ENCODE measurements around the gene LPP. TPM values are rescaled to one million over a fixed set of nuclear protein-coding genes. Genes with fewer than 3 reads are reported as not detected.

LPP gene
- polyA plus RNA-seq, 1 donor (not counting 4 experiments of a cell fraction or from before 2014, with no cell fraction given) = 16.0 TPM

GRCh38 chr3:188617270-188617669 is 463.3 kb downstream of the LPP start:
- no peaks in the 10 kb centered on the region for H3K27me3 ChIP-seq (ENCODE audit: control insufficient read depth, extremely low read depth, insufficient read depth, low read length)
- no peak overlapping the region for H3K9ac ChIP-seq (ENCODE audit: control insufficient read depth, extremely low read depth, insufficient read depth, low read length)
- no peak overlapping the region for H3K4me3 ChIP-seq (ENCODE audit: control insufficient read depth in 2 of 3, extremely low read depth in 1 of 3, insufficient read depth in 2 of 3, low read depth in 1 of 3, low read length in 3 of 3)
- H3K9me3 ChIP-seq (ENCODE audit: control insufficient read depth, low read depth, low read length) = no peaks in the 10 kb centered on the region
- H2AFZ ChIP-seq (ENCODE audit: control insufficient read depth, low read length) = no peak overlapping the region
- no peaks in the 10 kb centered on the region for H3K4me1 ChIP-seq (ENCODE audit: control insufficient read depth, extremely low read depth, insufficient read depth, low read length)
- no peaks in the 10 kb centered on the region for H3K9me1 ChIP-seq (ENCODE audit: control insufficient read depth, extremely low read depth, insufficient read depth, low read length)
- no peak for TF ChIP-seq EZH2 (IDR thresholded peaks at IDR 0.05; ENCODE audit: low read length)
- no peak for TF ChIP-seq CTCF (optimal IDR thresholded peaks at IDR 0.05 in 1 of 3, IDR thresholded peaks at IDR 0.05 in 1 of 3, conservative IDR thresholded peaks at IDR 0.05 in 1 of 3; ENCODE audit: extremely low read depth in 1 of 3, insufficient read depth in 2 of 3, low read length in 3 of 3)
- dilution Hi-C loops (cut with MboI; ENCODE audit: extremely low pct_ligation_motif_present, low sequenced_read_pairs) = no loop called here
- no peak overlapping the region for H3K4me2 ChIP-seq (ENCODE audit: control insufficient read depth, extremely low read depth, insufficient read depth, low read depth, low read length)
- H3K79me2 ChIP-seq (ENCODE audit: control insufficient read depth, insufficient read depth, low read length) = no peaks in the 10 kb centered on the region
- no peaks in the 10 kb centered on the region for H4K20me1 ChIP-seq (ENCODE audit: control insufficient read depth, extremely low read depth, insufficient read depth, low read length)
- DNase-seq (ENCODE audit: low read depth, low spot score) = no peak
- H3K27ac ChIP-seq (ENCODE audit: control insufficient read depth, insufficient read depth, low read length) = no peak overlapping the region
- H3K36me3 ChIP-seq (ENCODE audit: control insufficient read depth in 2 of 2, extremely low read depth in 1 of 2, insufficient read depth in 2 of 2, low read length in 2 of 2) = no peaks in the 10 kb centered on the region
- no peak for FAIRE-seq

- no peaks in the 10 kb centered on the region for H3K4me1 ChIP-seq (ENCODE audit: control insufficient read depth, extremely low read depth, insufficient read depth, low read length)
- TF ChIP-seq EZH2 (IDR thresholded peaks at IDR 0.05; ENCODE audit: low read length) = no peak
- TF ChIP-seq CTCF (optimal IDR thresholded peaks at IDR 0.05 in 1 of 3, IDR thresholded peaks at IDR 0.05 in 1 of 3, conservative IDR thresholded peaks at IDR 0.05 in 1 of 3; ENCODE audit: extremely low read depth in 1 of 3, insufficient read depth in 2 of 3, low read length in 3 of 3) = no peak
- H3K9me3 ChIP-seq (ENCODE audit: control insufficient read depth, low read depth, low read length) = no peaks in the 10 kb centered on the region
- no peaks in the 10 kb centered on the region for H3K27me3 ChIP-seq (ENCODE audit: control insufficient read depth, extremely low read depth, insufficient read depth, low read length)
- no peak overlapping the region for H3K4me2 ChIP-seq (ENCODE audit: control insufficient read depth, extremely low read depth, insufficient read depth, low read depth, low read length)
- no peak overlapping the region for H2AFZ ChIP-seq (ENCODE audit: control insufficient read depth, low read length)
- no peak overlapping the region for H3K27ac ChIP-seq (ENCODE audit: control insufficient read depth, insufficient read depth, low read length)
- H3K79me2 ChIP-seq (ENCODE audit: control insufficient read depth, insufficient read depth, low read length) = no peaks in the 10 kb centered on the region
- H3K4me3 ChIP-seq (ENCODE audit: control insufficient read depth in 2 of 3, extremely low read depth in 1 of 3, insufficient read depth in 2 of 3, low read depth in 1 of 3, low read length in 3 of 3) = no peak overlapping the region
- H3K9ac ChIP-seq (ENCODE audit: control insufficient read depth, extremely low read depth, insufficient read depth, low read length) = no peak overlapping the region
- H3K36me3 ChIP-seq (ENCODE audit: control insufficient read depth in 2 of 2, extremely low read depth in 1 of 2, insufficient read depth in 2 of 2, low read length in 2 of 2) = no peaks in the 10 kb centered on the region
- no peaks in the 10 kb centered on the region for H3K9me1 ChIP-seq (ENCODE audit: control insufficient read depth, extremely low read depth, insufficient read depth, low read length)
- H4K20me1 ChIP-seq (ENCODE audit: control insufficient read depth, extremely low read depth, insufficient read depth, low read length) = no peaks in the 10 kb centered on the region
- dilution Hi-C loops (cut with MboI; ENCODE audit: extremely low pct_ligation_motif_present, low sequenced_read_pairs) = no loop called here
- DNase-seq (ENCODE audit: low read depth, low spot score) = no peak
- no peak for FAIRE-seq
Observed at GRCh38 chr3:188617988-188618701, 464.2 kb downstream of the LPP start.

All from keratinocyte (primary cell).